Sciatic nerve (tissue), 2 donors: ENCODE data around the gene NELL2. TPM values are rescaled to one million over a fixed set of nuclear protein-coding genes. Genes with fewer than 3 reads are reported as not detected.
"Not testable (repeated sequence)": the region's sequence is repeated elsewhere in the genome, so short reads cannot be mapped to it uniquely, and the experiment has no call there.

Experiments
- ATAC-seq: fragments of 200-7000 bp; cut with Tn5 transposase; one replicate; pipeline ENCODE4 v1.9.1; 2020; ENCODE audit warnings: mild to moderate bottlenecking, moderate library complexity
- DNase-seq: peaks from one replicate; pipeline ENCODE4 v3.0.0-alpha.2; 2020; ENCODE audit warnings: low spot score
- intact Hi-C: fragments of 100-400 bp; cut with DNase I; formaldehyde crosslinking; loops from one replicate; pipeline ENCODE4 v1.14.2; 2022
- total RNA-seq: library from RNA; stranded (reverse); fragmentation: NEBNext Ultra II Directional; extraction: Animal tissue kit (Norgen Biotek cat#: 25700); gene quantifications from one replicate; pipeline ENCODE4 v1.2.1, GENCODE V29; 2021
- donor health status: DM: no; HTN: no; CAD: no.
- donor health status: DM: no; HTN: no; CAD: no.

The NELL2 gene
- total RNA-seq, 1 donor from 2014 or later: 2.4 TPM

DNA sequence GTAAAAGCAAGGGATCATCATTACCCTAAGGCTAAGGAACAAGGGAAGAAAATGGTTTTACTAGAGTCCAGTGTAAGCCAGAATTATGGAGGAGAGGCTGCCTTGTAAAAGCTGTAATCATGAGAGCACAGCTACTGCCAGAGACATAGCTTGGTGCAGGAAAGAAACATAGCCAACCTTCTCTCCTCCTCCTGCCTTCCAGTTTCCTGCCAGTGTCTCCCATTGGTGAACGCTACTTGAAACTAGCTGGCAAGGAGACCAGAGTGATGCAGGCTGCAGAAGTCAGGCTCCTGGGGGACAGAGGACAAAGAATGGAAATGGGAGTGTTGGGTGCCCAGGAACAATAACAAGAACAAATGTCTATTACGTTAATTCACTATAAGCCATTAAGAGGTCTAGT, 158.5 kb downstream of the NELL2 start:
- no peak for DNase-seq
- no peak for ATAC-seq
- intact Hi-C loops: no loop called here

DNA sequence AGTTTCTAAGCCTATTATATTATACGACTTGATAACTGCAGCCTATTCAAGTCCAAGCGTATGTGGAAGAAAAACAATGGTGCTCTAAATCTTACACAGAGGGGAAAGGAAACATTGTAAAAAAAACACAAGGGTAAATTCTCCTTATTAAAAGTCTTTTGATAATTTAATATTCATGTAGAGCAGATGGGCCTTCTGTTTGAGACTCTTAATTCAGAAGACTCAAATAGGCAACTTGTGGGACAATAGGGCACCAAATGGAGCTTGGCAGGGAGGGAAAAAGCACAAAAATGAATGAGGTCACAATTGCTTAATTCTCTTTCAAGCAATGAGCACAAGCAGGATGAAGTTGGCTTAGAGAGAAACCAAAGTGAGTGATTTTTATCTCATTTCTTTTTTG, 159.4 kb downstream of the NELL2 start:
- intact Hi-C loops: no loop called here
- DNase-seq: no peak
- ATAC-seq: no peak

DNA sequence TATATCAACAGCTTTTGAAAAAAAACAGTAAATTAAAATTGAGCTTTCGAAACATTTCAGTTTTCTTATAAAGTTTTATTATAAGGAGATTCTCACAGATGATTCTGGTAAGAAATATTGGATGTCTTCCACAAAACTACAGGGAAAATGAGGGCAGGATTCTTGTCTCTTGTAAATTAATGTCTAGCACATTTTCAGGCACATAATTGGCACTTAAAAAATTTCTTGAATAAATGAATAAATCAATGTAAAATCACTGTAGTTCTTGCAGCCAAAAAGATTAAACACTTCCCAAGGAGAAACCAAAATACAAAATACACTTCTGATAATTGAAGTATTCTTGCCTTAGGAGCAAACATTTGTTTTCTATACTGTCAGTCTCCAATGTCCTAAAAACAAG, 164.4 kb downstream of the NELL2 start:
- no peak for DNase-seq
- ATAC-seq: no peak
- intact Hi-C loops: no loop called here

DNA sequence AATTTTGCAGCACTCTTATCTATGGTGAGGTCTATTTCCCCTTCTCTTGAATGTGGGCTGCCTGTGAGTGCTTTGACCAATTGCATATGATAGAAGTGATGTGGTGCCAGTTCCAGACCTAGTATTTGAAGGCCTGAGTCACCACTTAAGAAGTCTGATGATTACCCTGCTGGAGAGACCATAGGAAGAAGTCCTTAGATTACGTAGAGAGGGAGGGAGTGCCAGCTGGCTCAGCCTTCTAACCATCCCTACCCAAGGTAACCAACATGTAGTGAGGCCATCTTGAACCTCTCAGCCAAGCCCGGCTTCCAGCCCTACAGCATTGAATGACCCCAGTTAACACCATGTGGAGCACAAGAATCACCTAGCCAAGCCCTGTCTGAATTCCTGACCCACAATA, 166.9 kb downstream of the NELL2 start:
- intact Hi-C loops: no loop called here
- no peak for DNase-seq
- ATAC-seq: no peak

DNA sequence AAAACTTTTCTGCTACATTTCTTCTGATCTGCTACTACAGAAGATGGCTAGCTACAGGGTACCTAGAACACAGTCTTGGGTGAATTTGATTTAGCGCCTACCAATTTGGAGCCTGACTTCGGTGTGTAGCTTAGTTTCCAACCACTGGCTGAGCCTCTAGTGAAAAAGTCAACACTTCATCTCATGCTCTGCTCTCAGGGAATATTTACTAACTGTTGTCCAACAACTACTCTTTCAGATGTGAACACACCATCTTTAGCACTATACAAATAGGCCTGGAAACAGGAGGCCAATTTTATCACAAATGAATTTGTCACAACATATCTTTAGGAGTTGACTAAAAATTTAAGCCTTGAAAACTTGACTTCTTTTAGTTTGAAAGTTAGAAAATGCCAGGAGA, 167.9 kb downstream of the NELL2 start:
- ATAC-seq (no peak), DNase-seq (no peak)
- intact Hi-C loops: no loop called here

DNA sequence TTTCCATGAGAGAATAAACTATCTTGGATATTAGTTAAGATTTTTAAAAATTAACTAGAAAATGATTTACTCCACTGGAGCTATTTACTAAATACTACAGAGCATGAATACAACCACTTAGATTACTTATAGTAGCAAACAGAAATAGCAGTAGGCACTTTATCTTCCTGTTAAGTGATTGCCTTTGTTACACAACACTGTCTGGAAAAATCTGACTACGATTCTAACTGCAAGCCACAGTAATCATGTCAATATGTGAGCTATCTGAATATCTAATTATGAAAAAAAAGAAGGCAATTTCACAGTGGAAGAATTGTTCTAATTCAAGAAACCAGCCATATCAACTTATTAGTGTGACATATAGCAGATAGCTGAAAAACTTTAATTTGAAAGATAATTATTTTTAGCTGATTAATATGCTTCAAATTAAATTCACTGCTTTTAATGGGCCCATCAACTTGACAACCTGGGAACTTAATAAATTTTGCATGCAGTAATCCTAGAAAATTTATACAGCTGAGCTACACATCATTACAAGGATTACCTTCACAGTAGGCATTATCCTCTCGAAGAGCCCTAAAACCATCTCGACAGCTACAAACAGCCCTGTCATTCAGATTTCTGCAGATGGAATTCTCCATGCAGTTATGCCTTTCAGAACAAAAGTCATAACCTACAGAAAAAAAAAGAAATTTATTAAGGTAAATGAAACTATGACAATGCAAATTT, 172.8 kb downstream of the NELL2 start:
- ATAC-seq (no peak), DNase-seq (no peak)
- intact Hi-C loops: no loop called here

DNA sequence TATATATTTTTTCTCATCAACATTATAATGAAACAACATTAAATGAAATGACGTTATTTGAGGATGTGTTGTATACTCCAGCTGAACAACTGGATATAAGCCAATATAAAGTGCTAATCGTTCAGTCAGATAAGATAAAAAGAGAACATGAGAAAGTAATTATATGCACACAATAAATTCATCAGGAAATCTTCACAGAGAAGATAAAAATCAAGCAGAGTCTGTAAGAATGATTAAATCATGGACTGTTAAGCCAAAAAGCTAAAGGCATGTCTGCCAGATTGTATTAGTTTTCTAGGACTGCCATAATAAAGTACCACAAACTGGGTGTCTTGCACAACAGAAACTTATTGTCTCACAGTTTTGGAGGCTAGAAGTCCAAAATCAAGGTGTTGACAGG, 178.6 kb downstream of the NELL2 start:
- DNase-seq (no peak), ATAC-seq (no peak)
- intact Hi-C loops: no loop called here

DNA sequence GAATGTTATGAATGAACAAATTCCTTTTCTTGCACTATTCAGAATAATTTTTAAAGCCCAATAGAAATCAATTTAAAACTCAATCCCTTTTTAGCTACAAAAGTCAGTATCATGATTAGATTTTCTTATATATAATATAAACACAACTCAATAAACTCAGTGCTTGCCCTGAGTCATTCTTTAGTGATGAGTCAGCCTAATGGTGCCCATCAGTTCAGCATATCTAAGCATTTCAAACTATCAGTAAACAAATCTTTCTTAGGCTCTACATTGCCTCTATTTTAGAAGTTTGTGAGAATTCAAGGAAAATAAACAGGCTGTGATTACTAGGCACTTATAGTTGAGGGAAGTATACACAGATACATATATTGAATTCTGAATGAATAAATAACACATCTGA, 179.6 kb downstream of the NELL2 start:
- intact Hi-C loops: no loop called here

DNA sequence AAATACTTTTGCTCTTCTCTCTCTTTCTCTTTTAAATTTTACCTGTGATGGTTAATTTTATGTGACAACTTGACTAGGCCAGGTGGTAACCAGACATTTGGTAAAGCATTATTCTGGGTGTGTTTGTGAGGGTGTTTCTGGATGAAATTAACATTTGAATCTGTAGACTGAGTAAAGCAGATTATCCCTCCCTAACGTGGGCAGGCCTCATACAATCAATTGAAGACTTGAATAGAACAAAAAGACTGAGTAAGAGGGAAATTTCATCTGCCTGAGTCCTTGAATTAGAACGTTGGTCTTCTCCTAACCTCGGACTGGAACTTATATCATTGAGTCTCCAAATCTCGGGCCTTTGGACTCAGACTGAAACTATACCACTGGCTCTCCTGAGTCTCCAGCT, 182.1 kb downstream of the NELL2 start:
- DNase-seq (no peak), ATAC-seq (no peak)
- intact Hi-C loops: no loop called here

More for the DNA sequence above, 179.6 kb downstream of the NELL2 start:
- DNase-seq (no peak), ATAC-seq (no peak)

DNA sequence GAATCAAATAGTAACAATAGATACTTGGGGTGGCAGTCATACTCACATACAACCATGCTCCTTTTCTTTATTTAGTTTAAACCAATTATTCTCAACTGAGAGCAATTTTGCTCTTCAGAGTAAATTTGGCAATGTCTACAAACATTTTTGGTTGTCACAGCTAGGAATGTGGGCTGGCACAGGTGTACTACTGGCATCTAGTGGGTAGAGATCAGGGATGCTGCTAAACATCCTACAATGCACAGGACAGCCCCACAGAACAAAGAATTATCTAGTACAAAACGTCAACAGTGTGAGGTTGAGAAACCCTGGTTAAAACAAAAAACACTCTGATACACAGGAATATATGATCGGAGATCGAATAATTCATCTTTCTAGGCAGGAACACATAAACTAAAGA, 186.5 kb downstream of the NELL2 start:
- intact Hi-C loops: no loop called here
- ATAC-seq (no peak), DNase-seq (no peak)

DNA sequence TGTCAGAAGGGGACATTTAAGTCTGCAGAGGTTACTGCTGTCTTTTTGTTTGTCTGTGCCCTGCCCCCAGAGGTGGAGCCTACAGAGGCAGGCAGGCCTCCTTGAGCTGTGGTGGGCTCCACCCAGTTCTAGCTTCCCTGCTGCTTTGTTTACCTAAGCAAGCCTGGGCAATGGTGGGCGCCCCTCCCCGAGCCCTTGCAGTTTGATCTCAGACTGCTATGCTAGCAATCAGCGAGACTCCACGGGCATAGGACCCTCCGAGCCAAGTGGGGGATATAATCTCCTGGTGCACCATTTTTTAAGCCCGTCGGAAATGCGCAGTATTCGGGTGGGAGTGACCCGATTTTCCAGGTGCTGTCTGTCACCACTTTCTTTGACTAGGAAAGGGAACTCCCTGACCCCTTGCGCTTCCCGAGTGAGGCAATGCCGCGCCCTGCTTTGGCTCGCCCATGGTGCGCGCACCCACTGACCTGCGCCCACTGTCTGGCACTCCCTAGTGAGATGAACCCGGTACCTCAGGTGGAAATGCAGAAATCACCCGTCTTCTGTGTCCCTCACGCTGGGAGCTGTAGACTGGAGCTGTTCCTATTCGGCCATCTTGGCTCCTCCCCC, 189.2 kb downstream of the NELL2 start:
- DNase-seq, ATAC-seq, intact Hi-C loops: not testable (repeated sequence)

DNA sequence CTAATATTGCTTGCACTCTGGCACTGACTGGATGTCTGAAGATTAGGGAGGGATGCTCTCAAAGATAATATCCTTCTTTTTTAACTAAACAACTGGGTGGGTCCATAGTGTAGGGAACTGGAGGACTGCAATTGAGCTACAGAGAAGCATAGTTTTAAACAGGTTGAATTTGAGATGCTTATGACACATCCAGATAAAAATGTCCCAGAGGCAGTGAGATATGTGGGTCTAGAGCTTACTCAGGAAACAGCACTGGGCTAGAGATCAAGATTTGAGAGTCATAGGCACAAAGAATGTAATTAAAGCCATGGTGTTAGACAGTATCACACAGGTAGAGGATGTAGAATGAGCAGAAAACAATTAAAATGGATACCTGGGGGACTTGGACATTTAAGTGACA, 198.4 kb downstream of the NELL2 start:
- ATAC-seq (no peak), DNase-seq (no peak)
- intact Hi-C loops: no loop called here

DNA sequence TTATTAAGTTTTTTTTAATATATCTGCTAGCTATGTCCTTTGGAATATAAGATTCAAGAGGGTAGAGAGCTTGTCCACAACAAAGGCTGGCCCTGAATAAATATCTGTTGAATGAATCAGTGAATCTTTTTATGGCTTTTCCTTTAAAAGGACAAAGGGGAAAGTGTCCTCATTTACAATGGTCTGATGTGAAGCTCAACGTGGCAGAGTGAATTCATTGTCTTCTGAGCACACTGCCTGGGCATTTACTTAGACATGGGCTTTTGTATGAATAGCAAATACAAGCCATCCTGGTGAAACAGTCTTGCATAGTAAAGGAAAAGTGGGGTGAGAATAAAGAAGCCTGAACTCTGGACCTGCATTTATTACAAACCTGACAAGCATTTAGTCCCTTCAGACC, 201.2 kb downstream of the NELL2 start:
- no peak for DNase-seq
- intact Hi-C loops: no loop called here
- ATAC-seq: no peak

DNA sequence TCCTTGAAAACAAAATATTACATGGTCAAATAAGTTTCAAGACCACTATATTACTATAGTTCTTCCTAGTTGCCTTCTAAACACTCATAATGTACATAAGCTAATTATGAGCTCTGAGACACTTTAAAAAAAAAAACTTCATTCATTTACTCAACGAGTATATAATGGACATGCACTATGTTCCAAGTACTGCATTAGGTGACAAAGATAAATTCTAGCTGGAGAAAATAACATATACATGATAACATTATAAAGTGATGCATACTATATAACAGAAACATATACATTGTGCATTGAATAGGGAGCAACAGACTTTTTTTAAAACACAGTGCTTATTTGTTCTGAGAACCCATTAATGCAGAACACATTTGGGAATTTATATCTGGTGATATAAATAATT, 202.3 kb downstream of the NELL2 start:
- no peak for ATAC-seq
- DNase-seq: no peak
- intact Hi-C loops: no loop called here

DNA sequence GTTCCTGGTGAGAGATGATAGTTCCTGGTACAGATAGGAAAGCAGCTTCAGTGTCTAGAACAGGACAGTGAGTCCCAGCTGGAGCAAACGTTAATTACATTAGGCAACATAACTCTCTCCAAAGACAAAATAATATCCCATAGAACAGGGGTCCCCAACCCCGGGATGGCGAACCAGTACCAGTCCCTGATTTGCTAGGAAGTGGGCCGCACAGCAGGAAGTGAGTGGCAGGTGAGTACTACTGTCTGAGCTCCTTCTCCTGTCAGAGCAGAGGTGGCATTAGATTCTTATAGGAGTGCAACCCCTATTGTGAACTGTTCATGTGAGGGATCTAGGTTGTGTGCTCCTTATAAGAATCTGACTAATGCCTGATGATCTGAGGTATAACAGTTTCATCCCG, 204.1 kb downstream of the NELL2 start:
- ATAC-seq (no peak), DNase-seq (no peak)
- intact Hi-C loops: no loop called here

DNA sequence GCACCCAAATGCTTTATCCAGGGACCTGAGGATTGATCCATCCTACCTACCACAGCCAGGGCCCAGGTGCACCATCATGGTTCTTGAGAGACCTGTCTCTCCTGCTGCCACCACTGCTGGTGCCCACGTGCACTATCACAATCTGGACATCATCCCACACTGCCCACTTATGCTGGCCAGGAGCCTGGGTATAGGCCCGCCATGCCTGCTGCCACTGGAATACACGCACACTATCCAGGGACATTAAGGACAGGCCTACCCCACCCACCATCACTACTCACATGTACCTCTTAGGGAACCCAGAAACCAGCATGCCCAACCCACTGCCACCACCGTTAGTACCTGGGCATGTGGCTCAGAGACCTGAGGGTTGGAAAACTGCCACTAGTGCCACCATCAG, 207.7 kb downstream of the NELL2 start:
- no peak for DNase-seq
- intact Hi-C loops: no loop called here
- ATAC-seq: no peak

DNA sequence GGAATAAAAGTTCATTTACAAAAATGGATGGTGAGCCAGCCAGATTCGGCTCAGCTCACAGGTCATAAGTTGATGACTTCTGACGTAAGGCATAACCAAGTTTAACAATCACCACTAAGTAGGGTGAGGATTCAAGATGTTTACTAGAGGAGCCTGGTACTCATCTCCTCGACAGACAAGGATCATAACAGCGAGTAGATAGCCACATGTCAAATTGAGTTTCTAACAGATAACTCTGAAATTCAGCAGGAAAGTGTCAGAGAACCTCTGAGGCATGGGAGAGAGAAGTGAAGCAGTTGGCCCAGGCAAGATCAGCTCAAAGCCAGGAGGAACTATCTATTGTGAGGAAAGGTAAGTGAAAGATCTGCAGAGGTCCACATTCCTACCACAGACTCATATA, 208.7 kb downstream of the NELL2 start:
- ATAC-seq: no peak
- no peak for DNase-seq
- intact Hi-C loops: no loop called here

DNA sequence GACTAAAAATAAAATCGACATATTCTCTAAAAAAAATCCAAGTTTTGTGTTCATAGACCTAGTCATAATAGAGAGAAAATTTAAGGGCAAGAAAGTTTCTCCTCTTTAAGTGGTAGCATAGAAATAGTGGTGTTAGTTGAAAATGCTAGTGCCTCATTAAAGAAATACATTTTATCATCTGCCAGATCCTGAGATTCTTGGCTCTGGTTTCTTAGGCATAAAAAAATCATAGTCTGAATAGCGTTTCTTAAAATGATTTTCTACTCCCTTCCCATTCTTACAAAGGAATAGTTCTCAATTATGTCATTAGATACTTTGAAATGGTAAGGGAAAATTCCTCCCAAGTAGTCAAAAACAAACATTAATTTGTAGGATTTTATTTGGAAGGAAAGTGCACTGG, 212.8 kb downstream of the NELL2 start:
- ATAC-seq (no peak), DNase-seq (no peak)
- intact Hi-C loops: no loop called here

DNA sequence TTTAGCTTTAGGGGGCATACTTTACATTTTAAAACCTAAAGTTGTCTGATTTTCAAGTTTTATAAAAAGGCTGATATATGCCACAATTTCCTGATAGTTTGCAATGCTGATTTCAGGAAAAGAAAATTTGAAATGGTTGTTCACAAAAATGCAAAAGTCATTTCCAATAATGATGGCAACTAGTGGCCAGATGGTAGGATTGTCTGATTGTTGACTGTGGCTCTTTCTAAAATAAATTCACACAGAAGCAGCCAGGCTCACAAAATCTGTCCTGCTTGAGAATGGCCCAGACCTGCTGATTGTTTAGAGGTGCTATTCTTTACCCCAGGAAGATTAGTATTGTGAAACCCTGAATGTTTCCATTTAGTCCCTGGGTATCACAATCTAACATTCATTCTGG, 220.3 kb downstream of the NELL2 start:
- ATAC-seq (no peak), DNase-seq (no peak)
- intact Hi-C loops: no loop called here

DNA sequence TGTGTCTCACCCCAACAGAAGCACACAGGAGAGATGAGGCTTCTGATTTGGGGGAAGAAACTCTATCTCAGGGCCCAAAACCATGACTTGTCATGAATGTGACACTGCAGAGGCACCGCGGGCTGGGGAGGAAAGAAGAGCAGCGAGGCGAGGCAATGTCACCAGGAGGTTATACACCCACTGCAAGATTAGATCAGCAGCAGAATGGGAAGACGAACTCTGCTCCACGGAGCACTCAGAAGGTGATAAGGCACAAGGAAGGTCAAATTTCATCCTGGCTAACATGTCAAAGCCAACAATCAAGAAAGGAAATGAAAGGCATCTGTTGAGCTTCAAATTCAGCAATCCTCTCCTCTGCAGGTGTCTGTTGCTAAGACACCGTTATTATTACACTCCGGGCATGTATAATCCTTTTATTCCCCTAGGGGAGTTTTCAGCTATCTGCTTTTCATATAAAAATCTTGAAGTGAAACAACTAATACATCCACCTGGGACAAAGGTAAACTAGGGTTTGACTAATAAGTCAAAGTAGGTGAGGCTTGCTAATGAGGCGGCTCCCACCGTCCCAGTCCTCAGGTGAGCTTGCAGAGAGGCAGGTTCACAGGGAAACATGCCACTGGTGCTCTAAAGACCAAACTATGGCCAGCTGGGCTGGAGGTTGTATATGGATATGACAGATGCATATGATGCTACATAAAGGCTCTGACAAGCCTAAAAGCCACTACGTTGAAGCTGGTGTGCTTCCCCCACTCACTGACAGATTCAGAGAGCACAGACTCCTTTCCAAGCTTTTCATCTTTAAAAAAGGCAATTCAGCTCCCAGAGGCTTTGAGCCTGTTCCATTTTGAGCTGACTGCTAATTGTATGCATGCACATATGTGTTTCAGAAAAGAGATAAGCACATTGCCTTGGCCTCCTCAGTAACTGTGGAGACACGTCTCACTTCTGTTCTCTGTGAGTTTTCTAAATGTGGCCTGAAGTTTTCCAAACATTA, 221.2 kb downstream of the NELL2 start:
- intact Hi-C loops: no loop called here
- no peak for ATAC-seq
- DNase-seq: no peak
